A549 (cell line): ENCODE data around the gene GRK1.

Experiments used
- CTCF ChIP-seq: fragments of >200 bp; sonication (Bioruptor Twin); formaldehyde crosslinking; IDR thresholded peaks from 3 replicates; pipeline ENCODE4 v1.5.1; 2016
- REST ChIP-seq: fragments of 200-600 bp; sonication (generic); IDR thresholded peaks from 2 replicates; pipeline ENCODE4 v1.6.1; 2016; ENCODE audit warnings: antibody characterized with exemption, mild to moderate bottlenecking, moderate library complexity

DNA sequence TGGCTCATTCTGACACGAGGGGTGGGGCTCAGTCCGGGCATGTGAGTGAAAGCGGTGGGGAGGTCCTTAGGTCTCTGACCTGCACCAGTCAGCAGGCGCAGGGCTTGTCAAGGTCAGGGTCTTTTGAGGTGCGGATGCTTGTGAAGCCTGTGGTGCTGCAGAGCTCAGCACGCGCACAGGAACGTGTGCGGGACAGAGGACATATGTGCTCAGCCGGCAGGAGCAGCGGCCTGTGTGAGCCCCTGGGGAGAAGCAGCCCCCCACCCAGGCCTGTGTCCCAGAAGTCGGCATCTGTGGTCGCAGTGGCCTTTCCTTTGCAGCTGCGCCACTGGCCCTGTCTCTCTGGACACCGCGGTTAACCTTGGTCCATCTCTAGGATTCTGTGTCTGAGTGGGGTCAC is 39.9 kb upstream of the GRK1 start:
- TF ChIP-seq CTCF (no peak), REST (no peak)
